NCI-H510A (cell line): ENCODE measurements around the gene THSD4.

Experiments
- DNase-seq: peaks from one replicate; lab custom pipeline; 2025; lab: John Stamatoyannopoulos, UW

THSD4 gene

DNA sequence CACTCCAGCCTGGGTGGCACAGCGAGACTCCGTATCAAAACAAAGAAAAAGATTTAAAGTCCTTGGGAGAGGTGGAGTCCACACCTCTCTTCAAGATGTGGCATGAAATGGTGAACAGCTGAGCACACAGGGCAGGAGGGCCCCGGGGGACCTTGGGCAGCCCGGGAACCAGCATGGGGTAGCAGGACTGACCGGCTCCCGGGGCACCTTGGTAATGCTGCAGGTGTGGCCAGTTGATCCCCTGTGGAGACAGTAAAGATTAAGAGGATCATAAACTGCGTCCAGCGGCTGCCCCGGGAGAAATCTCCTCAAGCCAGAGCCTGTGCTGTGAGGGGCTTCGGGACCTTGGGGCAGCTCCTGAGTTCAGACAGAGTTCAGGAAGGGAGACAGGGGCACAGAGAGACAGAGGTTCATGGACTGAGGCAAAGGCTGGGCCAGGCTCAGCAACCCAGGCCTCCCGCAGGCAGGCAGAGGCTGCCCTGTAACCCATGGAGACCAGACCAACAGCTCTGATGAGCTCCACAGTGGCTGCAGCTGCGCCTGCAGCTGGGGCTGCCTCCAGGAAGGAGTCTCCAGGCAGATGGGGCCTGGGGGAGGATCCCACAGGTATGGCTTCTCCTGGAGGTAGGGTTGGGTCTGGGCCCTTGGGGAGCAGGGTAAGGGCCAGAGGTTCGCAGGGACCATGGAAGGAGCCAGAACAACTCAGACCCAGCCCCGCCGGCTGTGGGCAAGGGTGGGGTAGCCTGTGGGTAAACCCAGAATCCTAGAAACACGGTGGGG, 695.2 kb downstream of the THSD4 start, which contains the start of gene NR2E3:
Gene NR2E3, plus strand, starts transcription at position 299 of the 780 bp plus-strand sequence. Its CDS starts 190 bp downstream, at position 489.
- DNase-seq, result no peak

GRCh38 chr15:71811036-71811736, 695.9 kb downstream of the THSD4 start:
- DNase-seq, result no peak

- no peak for DNase-seq
Measured at GRCh38 chr15:71811752-71812735, 696.8 kb downstream of the THSD4 start.

DNA sequence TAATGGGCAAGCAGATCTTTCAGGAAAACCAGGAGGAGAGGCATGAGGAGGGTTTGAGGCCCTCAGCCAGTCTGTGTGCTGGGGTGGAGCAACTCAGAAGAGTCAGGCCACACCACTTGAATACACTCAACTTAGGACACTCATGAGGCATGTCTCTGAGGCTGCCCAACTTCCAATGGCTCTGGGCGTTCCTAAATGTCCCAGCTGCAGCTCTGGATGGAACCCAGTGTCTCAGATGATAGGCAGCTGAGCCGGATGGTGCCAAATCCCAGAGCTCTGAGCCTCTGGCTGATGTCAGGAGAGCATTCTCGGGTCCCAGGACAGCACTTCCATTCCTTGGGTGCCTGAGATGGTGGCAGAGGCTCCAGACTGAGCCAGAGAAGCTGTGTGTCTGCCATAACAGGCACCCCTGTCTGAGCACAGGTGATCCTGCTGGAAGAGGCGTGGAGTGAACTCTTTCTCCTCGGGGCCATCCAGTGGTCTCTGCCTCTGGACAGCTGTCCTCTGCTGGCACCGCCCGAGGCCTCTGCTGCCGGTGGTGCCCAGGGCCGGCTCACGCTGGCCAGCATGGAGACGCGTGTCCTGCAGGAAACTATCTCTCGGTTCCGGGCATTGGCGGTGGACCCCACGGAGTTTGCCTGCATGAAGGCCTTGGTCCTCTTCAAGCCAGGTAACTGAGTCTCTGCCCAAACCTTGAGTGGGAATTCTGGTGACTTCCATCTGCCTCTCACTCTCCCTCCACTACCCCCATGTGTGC, 697.9 kb downstream of the THSD4 start:
- no peak for DNase-seq

DNA sequence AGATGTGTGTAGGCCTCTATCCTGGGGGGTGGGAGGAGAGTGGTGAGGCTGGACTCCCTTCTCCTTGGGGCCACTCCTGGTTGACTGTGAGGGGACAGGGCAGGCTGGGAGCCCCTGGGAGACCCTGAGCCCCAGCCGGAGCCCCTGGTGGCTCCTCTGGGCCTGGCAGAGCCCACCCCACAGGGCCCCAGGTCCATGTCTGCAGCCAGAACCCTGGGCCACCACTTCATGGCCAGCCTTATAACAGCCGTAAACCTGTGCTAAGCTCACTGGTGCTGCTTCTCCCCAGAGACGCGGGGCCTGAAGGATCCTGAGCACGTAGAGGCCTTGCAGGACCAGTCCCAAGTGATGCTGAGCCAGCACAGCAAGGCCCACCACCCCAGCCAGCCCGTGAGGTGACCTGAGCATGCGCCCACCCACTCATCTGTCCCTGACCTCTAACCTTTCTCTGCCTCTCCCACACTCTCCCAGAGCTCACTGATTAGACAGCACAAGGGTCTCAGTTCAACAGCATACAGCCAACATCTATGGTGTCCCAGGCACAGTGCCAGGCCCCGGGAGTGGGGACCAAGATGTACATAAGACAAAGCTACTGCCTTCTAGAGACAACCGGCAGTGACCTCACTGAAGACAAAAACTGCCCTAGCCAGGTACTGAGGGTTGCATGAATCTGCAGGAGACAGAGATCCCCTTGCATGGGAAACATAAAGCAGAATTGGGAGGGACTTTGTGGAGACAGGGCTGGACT, 698.6 kb downstream of the THSD4 start:
- DNase-seq, result no peak

- DNase-seq, result no peak
Measured at GRCh38 chr15:71815301-71815700, 700.0 kb downstream of the THSD4 start.

GRCh38 chr15:71817351-71817750, 702.1 kb downstream of the THSD4 start:
- no peak for DNase-seq

DNA sequence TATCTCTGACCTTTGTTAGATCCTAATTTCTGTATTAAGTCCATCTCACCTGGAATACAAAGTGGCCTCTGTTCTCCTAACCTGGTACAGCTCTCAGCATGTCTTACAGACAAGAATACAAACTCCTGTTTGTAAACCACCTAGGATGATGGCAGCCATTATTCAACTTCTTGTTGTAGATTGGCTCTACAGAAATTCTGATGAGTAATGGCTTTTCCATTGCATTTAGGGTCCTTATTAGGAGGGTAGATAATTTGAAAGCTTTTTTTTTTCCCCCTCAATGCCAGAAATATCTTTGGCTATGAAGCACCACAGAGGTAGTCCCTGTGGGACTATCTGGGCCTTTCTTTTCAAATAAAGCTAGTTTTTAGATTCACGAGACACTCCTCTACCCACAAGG, 704.9 kb downstream of the THSD4 start:
- DNase-seq, result no peak

DNA sequence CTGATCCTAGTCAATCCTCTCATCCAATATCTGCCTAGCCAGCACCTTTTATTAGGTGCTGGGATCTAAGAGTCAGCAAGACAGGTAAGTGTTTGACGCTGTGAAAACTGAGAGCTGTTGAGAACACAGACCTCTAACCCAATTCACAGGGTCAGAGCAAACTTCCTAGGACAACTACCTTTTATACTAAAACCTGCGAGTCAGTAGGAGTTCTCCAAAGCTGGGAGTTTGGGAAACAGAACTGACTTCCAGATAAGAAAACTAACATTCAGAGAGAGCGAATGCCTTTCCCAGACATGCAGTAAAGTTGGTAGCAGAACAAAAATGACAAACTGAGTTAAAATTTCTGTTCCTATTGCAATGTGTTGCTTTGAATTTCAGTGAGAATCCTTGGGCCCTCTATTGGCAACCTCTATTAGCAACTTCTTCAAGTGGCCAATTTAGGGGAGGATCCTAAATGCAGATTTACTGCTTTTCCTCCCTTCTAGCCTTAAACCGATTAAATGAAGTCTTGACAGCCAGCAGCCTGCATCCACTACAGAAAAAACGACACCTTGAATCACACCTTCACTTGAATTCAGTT, 706.4 kb downstream of the THSD4 start:
- no peak for DNase-seq

DNA sequence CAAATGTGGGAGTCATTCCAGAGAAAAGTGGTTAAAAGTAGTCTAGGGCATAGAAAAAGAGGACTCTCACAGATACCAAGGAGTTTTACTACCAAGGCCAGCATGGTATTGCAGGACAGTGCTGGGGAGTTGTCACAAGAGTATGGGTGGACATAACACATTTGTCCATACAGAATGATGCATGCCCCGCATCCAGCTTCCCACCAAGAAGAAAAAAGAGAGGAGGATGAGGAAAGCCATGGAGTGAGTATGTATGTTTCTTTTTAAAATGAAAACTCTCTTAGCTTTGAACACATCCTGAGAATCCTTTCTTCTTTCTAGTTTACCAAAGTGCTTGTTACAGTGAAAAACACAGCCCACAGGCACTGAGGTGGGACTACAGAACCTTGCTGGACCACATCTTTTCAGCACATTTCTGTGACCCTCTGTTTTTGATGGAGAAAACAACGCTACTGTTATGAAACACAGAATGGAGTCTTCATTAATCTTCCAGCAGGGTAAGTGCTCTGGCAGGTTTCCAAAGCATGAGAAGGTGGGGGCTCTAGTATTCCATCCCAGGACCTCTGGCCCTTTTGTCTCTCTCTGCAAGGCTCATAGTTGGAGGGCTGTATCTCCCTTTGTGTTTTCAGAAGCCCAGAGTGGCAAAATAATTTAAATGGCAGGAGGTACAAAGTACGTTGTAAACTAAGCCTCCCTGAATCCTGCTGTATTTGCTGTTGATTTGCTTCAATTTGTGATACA, 707.8 kb downstream of the THSD4 start:
- no peak for DNase-seq

GRCh38 chr15:71823801-71824200, 708.5 kb downstream of the THSD4 start:
- no peak for DNase-seq

DNA sequence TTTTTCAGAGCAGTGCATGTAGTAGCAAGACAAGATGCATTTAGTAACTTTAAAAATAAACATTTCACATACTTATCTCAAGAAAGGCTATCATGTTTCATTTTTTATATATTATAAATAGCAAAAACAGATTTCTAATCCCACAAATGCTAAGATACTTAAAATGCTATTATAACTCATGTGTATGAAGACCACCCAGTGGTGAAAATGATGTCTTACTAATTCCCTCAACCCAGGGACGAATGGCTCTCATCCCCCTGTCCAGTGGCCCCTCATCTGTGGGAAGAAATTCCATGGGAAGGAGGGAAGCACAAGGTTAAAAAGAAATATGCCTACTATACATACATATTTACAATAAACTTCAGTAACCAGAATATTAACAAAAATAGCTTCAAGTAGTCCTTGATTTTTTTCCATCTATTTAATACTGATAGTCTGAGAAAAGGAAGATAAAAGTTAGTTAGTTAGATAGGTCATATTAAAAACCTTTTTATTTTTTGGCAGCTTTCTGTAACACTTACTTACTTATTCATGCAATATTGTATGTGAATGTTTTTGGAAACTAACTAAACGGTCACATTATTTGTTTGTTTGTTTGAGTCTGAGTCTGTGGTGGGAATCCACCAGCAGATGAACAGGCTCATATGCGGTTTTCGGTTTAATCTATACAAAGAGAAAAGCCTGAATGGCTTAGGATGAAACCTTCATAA, 709.9 kb downstream of the THSD4 start:
- DNase-seq, result no peak

DNA sequence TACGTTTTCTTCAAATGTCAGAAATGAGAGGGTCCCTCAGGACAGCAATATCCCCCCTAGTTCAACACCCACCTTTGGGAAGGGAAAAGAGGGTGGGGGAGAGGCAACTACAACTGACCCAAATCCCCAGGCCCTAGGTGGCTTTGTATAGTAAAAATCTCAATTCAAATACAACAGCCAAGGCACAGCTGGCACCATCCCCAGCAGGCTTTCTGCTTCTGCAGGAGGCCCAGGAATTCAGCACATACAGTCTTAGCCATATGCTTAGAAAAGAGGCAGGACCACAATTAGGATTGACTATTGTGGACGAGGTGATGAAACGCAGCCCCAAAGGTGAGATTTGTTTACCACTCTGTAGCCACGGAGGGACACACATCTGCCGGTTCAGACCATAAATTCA, 710.9 kb downstream of the THSD4 start:
- no peak for DNase-seq

- no peak for DNase-seq
Measured at GRCh38 chr15:71830981-71831380, 715.7 kb downstream of the THSD4 start.
